HPDE6-E6E7 (cell line): ENCODE data around the gene NUDT17.

Source experiments
- DNase-seq: peaks from one replicate; pipeline ENCODE4 v3.0.0; 2011; ENCODE audit warnings: missing footprints; ENCODE audit errors: extremely low spot score

The NUDT17 gene

GRCh38 chr1:145846201-145846612 lies 777 bp downstream of the NUDT17 start:
- DNase-seq, result no peak

GRCh38 chr1:145847827-145848226 lies 2.4 kb downstream of the NUDT17 start:
- no peak for DNase-seq

- DNase-seq, result no peak
Observed at GRCh38 chr1:145849356-145850160, 4.1 kb downstream of the NUDT17 start.

GRCh38 chr1:145855426-145855948 lies 10.1 kb downstream of the NUDT17 start:
- DNase-seq, result no peak

- no peak for DNase-seq
Observed at GRCh38 chr1:145857170-145857569, 11.7 kb downstream of the NUDT17 start.

GRCh38 chr1:145858238-145858900 lies 12.9 kb downstream of the NUDT17 start:
- no peak for DNase-seq

- DNase-seq, result peak; percentile 96
Observed at GRCh38 chr1:145858901-145859490, 13.6 kb downstream of the NUDT17 start, which contains the start of gene PIAS3. TSS of gene PIAS3 (minus strand) at chr1:145859081. CDS start at chr1:145858990, 91 bp downstream.

- peak; percentile 86 for DNase-seq
Observed at GRCh38 chr1:145859491-145860023, 14.1 kb downstream of the NUDT17 start.

GRCh38 chr1:145863282-145864018 lies 18.0 kb downstream of the NUDT17 start:
- no peak for DNase-seq

GRCh38 chr1:145868232-145868631 lies 22.8 kb downstream of the NUDT17 start:
- no peak for DNase-seq

- DNase-seq, result no peak
Observed at GRCh38 chr1:145871994-145872924, 26.8 kb downstream of the NUDT17 start.

- DNase-seq, result no peak
Observed at GRCh38 chr1:145874646-145875045, 29.2 kb downstream of the NUDT17 start.

GRCh38 chr1:145877923-145878486 lies 32.6 kb downstream of the NUDT17 start:
- no peak for DNase-seq

- no peak for DNase-seq
Observed at GRCh38 chr1:145878724-145879123, 33.3 kb downstream of the NUDT17 start.

- DNase-seq, result no peak
Observed at GRCh38 chr1:145879775-145880174, 34.3 kb downstream of the NUDT17 start.

- DNase-seq, result no peak
Observed at GRCh38 chr1:145884675-145885074, 39.2 kb downstream of the NUDT17 start.

- peak; percentile 97 for DNase-seq
Observed at GRCh38 chr1:145885738-145886287, 40.4 kb downstream of the NUDT17 start, which contains the start of gene ANKRD35. TSS of gene ANKRD35 (minus strand) at chr1:145885866. CDS start at chr1:145885758, 108 bp downstream.

- DNase-seq, result no peak
Observed at GRCh38 chr1:145886390-145886789, 41.0 kb downstream of the NUDT17 start.

- DNase-seq, result no peak
Observed at GRCh38 chr1:145886816-145887215, 41.4 kb downstream of the NUDT17 start.

- no peak for DNase-seq
Observed at GRCh38 chr1:145887631-145888030, 42.2 kb downstream of the NUDT17 start.
